Tibial nerve (tissue), 4 donors: ENCODE measurements around the gene PUM1. TPM values are rescaled to one million over a fixed set of nuclear protein-coding genes. Genes with fewer than 3 reads are reported as not detected.
"Not testable (repeated sequence)": the region's sequence is repeated elsewhere in the genome, so short reads cannot be mapped to it uniquely, and the experiment has no call there.

ENCODE experiments used
- DNase-seq, 2 donors: peaks; one replicate each; pipeline ENCODE4 v3.0.0-alpha.2; 2019; ENCODE audit warnings: low spot score in 2 of 2
- H3K27ac ChIP-seq, 4 donors: fragments of 200-600 bp; sonication (generic) in 3 of 4; one replicate each; pipeline ENCODE4 v1.5.1; 2017 to 2019; ENCODE audit warnings: mild to moderate bottlenecking in 1 of 4
- H3K27me3 ChIP-seq, 2 donors: fragments of 200-600 bp; sonication (generic) in 1 of 2; one replicate each; pipeline versions ENCODE4 v1.5.1 to v1.6.0; 2017 to 2019
- H3K36me3 ChIP-seq, 3 donors: fragments of 200-600 bp; sonication (generic); one replicate each; pipeline ENCODE4 v1.5.1; 2018 to 2019
- H3K4me1 ChIP-seq, 4 donors: fragments of 200-600 bp; sonication (generic) in 3 of 4; one replicate each; pipeline ENCODE4 v1.5.1; 2017 to 2019
- H3K4me3 ChIP-seq, 4 donors: fragments of 200-600 bp; sonication (generic) in 3 of 4; one replicate each; pipeline ENCODE4 v1.5.1; 2017 to 2019; ENCODE audit warnings: mild to moderate bottlenecking in 1 of 4, moderate library complexity in 1 of 4
- H3K9me3 ChIP-seq, 4 donors: fragments of 200-600 bp; sonication (generic) in 3 of 4; one replicate each; pipeline ENCODE4 v1.5.1; 2017 to 2019
- EP300 ChIP-seq, 2 donors: sonication (generic); formaldehyde crosslinking; IDR thresholded peaks; one replicate each; pipeline ENCODE4 v1.6.1; 2017; ENCODE audit warnings: antibody characterized with exemption in 2 of 2, mild to moderate bottlenecking in 1 of 2
- POLR2A ChIP-seq, 2 donors: fragments of 450-650 bp; IDR thresholded peaks; one replicate each; pipeline ENCODE4 v1.6.1; 2017; ENCODE audit warnings: antibody characterized with exemption in 2 of 2, mild to moderate bottlenecking in 2 of 2, moderate library complexity in 2 of 2
- WGBS, 2 donors: methylation state at CpG; one replicate each; pipeline ENCODE4 v1.1.5; 2018; 5-methylcytosine and 5-hydroxymethylcytosine counted together
- total RNA-seq, 4 donors: library from RNA; depleted of rRNA; stranded (reverse); fragments of >200 nt; gene quantifications; one replicate each; pipeline ENCODE4 v1.1.0, GENCODE V29; 2016
- TF ChIP-seq, protein P1 (sequence below), 5 experiments: fragments of 200-600 bp in 3 of 5; fragments of 450-650 bp in 2 of 5; sonication (generic) in 3 of 5; IDR thresholded peaks; one replicate each; pipeline ENCODE4 v1.5.1; 2016 to 2019; ENCODE audit warnings: antibody characterized with exemption in 5 of 5, mild to moderate bottlenecking in 3 of 5, moderate library complexity in 2 of 5

The PUM1 gene
- total RNA-seq, 4 donors from 2014 or later = 64.8 to 93.4 (median 76.0) TPM

GRCh38 chr1:30977105-30977504 is 88.4 kb downstream of the PUM1 start:
- 64 to 69% methylated on average over 5 of the region's 5 CpGs for WGBS, 2 donors
- H3K27ac ChIP-seq = peak overlapping the region in 1 of 4 donors; percentile 22
- TF ChIP-seq POLR2A (IDR thresholded peaks at IDR 0.05) = no peak
- TF ChIP-seq, protein P1, sequence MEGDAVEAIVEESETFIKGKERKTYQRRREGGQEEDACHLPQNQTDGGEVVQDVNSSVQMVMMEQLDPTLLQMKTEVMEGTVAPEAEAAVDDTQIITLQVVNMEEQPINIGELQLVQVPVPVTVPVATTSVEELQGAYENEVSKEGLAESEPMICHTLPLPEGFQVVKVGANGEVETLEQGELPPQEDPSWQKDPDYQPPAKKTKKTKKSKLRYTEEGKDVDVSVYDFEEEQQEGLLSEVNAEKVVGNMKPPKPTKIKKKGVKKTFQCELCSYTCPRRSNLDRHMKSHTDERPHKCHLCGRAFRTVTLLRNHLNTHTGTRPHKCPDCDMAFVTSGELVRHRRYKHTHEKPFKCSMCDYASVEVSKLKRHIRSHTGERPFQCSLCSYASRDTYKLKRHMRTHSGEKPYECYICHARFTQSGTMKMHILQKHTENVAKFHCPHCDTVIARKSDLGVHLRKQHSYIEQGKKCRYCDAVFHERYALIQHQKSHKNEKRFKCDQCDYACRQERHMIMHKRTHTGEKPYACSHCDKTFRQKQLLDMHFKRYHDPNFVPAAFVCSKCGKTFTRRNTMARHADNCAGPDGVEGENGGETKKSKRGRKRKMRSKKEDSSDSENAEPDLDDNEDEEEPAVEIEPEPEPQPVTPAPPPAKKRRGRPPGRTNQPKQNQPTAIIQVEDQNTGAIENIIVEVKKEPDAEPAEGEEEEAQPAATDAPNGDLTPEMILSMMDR (IDR thresholded peaks at IDR 0.05) = no peak
- no peak for TF ChIP-seq EP300 (IDR thresholded peaks at IDR 0.05)

GRCh38 chr1:30976143-30976542 is 89.4 kb downstream of the PUM1 start:
- Histone ChIP-seq H3K27me3 (no peaks in the 10 kb centered on the region), H3K36me3 (peaks cover 0 to 35% (median 0%) of the 10 kb centered on the region in 3 donors), H3K4me1 (peaks cover 0 to 43% (median 15%) of the 10 kb centered on the region in 4 donors), H3K9me3 (no peaks in the 10 kb centered on the region), H3K4me3 (no peak overlapping the region), H3K27ac (peak overlapping the region in 3 of 4 donors; percentile 29 to 38 (median 31))
- no peak for DNase-seq
- TF ChIP-seq, protein P1 (IDR thresholded peaks at IDR 0.05) = no peak
- peak in 1 of 2 donors; percentile 41 for TF ChIP-seq EP300 (IDR thresholded peaks at IDR 0.05)
- 40 to 42% methylated on average over 2 of the region's 2 CpGs for WGBS, 2 donors

More at GRCh38 chr1:30977105-30977504, 88.4 kb downstream of the PUM1 start:
- Histone ChIP-seq H3K27me3 (no peaks in the 10 kb centered on the region), H3K9me3 (no peaks in the 10 kb centered on the region), H3K4me3 (no peak overlapping the region), H3K4me1 (peaks cover 0 to 38% (median 15%) of the 10 kb centered on the region in 4 donors), H3K36me3 (peaks cover 0 to 35% (median 0%) of the 10 kb centered on the region in 3 donors)
- DNase-seq = no peak

DNA sequence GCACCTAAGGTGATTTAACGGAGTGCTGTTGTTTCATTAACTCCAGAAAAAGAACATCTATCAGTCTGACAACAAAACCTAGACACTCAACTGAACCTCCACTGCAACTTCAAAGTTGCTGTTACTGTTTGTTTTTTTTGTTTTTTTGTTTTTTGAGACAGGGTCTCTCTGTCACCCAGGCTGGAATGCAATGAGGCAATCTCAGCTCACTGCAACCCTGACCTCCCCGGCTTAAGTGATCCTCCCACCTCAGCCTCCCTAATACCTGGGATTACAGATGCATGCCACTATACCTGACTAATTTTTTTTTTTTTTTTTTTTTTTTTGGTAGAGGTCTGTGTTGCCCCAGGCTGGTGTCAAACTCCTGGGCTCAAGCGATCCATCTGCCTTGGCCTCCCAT is 90.3 kb downstream of the PUM1 start:
- Histone ChIP-seq H3K9me3 (no peaks in the 10 kb centered on the region), H3K36me3 (peaks cover 0 to 34% (median 0%) of the 10 kb centered on the region in 3 donors), H3K27me3 (no peaks in the 10 kb centered on the region), H3K27ac (peak overlapping the region in 1 of 4 donors; percentile 29), H3K4me1 (peaks cover 0 to 43% (median 15%) of the 10 kb centered on the region in 4 donors), H3K4me3 (no peak overlapping the region)
- WGBS, 2 donors = 94 to 97% methylated on average over 3 of the region's 3 CpGs
- TF ChIP-seq EP300 (IDR thresholded peaks at IDR 0.05) = no peak
- no peak for TF ChIP-seq POLR2A (IDR thresholded peaks at IDR 0.05)
- TF ChIP-seq, protein P1 (IDR thresholded peaks at IDR 0.05) = no peak
- no peak for DNase-seq

DNA sequence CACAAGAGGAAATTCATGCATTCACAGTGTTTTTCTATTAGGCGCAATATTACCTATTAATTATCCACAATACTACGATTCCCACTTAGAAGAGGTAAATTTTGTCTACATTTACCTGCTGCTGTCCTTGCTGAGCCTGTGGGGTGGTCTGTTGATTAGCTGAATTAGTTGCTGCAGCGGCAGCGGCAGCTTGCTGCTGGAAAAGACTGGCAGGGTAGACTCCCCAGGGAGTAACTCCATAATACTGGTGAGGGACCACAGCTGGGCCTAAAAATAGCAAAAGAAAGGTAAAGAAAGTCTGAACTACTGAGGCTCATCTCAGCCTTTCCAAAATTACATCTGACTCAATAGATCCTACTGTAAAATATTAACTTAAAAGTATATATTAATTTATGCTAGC is 91.0 kb downstream of the PUM1 start:
- no peak overlapping the region for H3K27ac ChIP-seq
- H3K9me3 ChIP-seq = no peaks in the 10 kb centered on the region
- no peak overlapping the region for H3K4me3 ChIP-seq
- TF ChIP-seq POLR2A (IDR thresholded peaks at IDR 0.05) (no peak), EP300 (IDR thresholded peaks at IDR 0.05) (no peak)
- TF ChIP-seq, protein P1 (IDR thresholded peaks at IDR 0.05) = no peak
- peaks cover 0 to 27% (median 0%) of the 10 kb centered on the region in 3 donors for H3K36me3 ChIP-seq
- H3K4me1 ChIP-seq = peaks cover 0 to 43% (median 15%) of the 10 kb centered on the region in 4 donors
- DNase-seq = no peak
- H3K27me3 ChIP-seq = no peaks in the 10 kb centered on the region
- WGBS, 2 donors = 83 to 84% methylated on average over 4 of the region's 4 CpGs

GRCh38 chr1:30972349-30972748 is 93.2 kb downstream of the PUM1 start:
- H3K27ac ChIP-seq, H3K9me3 ChIP-seq, H3K4me3 ChIP-seq, DNase-seq, H3K27me3 ChIP-seq: not testable (repeated sequence)
- Histone ChIP-seq H3K36me3 (peaks cover 0 to 26% (median 0%) of the 10 kb centered on the region in 3 donors), H3K4me1 (peaks cover 0 to 39% (median 16%) of the 10 kb centered on the region in 4 donors)
- WGBS, 2 donors = 84 to 85% methylated on average over 4 of the region's 4 CpGs
